RWPE2 (cell line): ENCODE measurements around the gene DDAH1.

Source experiments
- ATAC-seq: fragments of 200-7000 bp; cut with Tn5 transposase; 3 replicates; pipeline ENCODE4 v1.9.1; 2021; ENCODE audit warnings: low read depth
- DNase-seq: peaks from one replicate; pipeline ENCODE4 v3.0.0-alpha.2; 2020; ENCODE audit warnings: low spot score
- H3K27ac ChIP-seq: fragments of 450-650 bp; 2 replicates; pipeline ENCODE4 v1.5.1; 2017; ENCODE audit warnings: mild to moderate bottlenecking; ENCODE audit not compliant: poor library complexity, severe bottlenecking
- H3K27me3 ChIP-seq: fragments of 250-450 bp; sonication (Bioruptor Pico); 2 replicates; pipeline ENCODE4 v1.5.1; 2021; ENCODE audit warnings: mild to moderate bottlenecking, moderate library complexity; ENCODE audit not compliant: insufficient read depth, poor library complexity, severe bottlenecking
- H3K36me3 ChIP-seq: fragments of 250-450 bp; sonication (Bioruptor Pico); 2 replicates; pipeline ENCODE4 v1.5.1; 2020; ENCODE audit warnings: low read depth, mild to moderate bottlenecking, moderate library complexity
- H3K4me1 ChIP-seq: fragments of 250-450 bp; sonication (Bioruptor Pico); 2 replicates; pipeline ENCODE4 v1.5.1; 2021; ENCODE audit warnings: mild to moderate bottlenecking, moderate library complexity; ENCODE audit not compliant: insufficient read depth, poor library complexity, severe bottlenecking
- H3K4me3 ChIP-seq: fragments of 250-450 bp; sonication (Bioruptor Pico); 2 replicates; pipeline ENCODE4 v1.5.1; 2021; ENCODE audit warnings: mild to moderate bottlenecking, moderate library complexity; ENCODE audit not compliant: severe bottlenecking
- H3K9me3 ChIP-seq: fragments of 250-450 bp; sonication (Bioruptor Pico); 2 replicates; pipeline ENCODE4 v1.5.1; 2021; ENCODE audit warnings: mild to moderate bottlenecking, moderate library complexity; ENCODE audit not compliant: severe bottlenecking
- CTCF ChIP-seq: fragments of 450-650 bp; IDR thresholded peaks from one replicate; pipeline ENCODE4 v1.5.1; 2017; ENCODE audit warnings: mild to moderate bottlenecking, moderate library complexity; ENCODE audit not compliant: poor library complexity, severe bottlenecking

The DDAH1 gene

GRCh38 chr1:85501355-85501898 is 36.5 kb upstream of the DDAH1 start:
- ATAC-seq (no peak), DNase-seq (no peak)
- no peaks in the 10 kb centered on the region for H3K36me3 ChIP-seq
- no peaks in the 10 kb centered on the region for H3K27me3 ChIP-seq
- H3K27ac ChIP-seq, result no peak overlapping the region
- no peak overlapping the region for H3K4me3 ChIP-seq
- no peak for TF ChIP-seq CTCF
- no peaks in the 10 kb centered on the region for H3K9me3 ChIP-seq
- H3K4me1 ChIP-seq, result peaks cover 3% of the 10 kb centered on the region

- Histone ChIP-seq H3K9me3 (no peaks in the 10 kb centered on the region), H3K4me3 (no peak overlapping the region), H3K27me3 (no peaks in the 10 kb centered on the region), H3K36me3 (no peaks in the 10 kb centered on the region), H3K27ac (peak overlapping the region; percentile 81), H3K4me1 (peaks cover 19% of the 10 kb centered on the region)
- no peak for TF ChIP-seq CTCF
- ATAC-seq (no peak), DNase-seq (no peak)
Measured at GRCh38 chr1:85496941-85497582, 32.1 kb upstream of the DDAH1 start.

DNA sequence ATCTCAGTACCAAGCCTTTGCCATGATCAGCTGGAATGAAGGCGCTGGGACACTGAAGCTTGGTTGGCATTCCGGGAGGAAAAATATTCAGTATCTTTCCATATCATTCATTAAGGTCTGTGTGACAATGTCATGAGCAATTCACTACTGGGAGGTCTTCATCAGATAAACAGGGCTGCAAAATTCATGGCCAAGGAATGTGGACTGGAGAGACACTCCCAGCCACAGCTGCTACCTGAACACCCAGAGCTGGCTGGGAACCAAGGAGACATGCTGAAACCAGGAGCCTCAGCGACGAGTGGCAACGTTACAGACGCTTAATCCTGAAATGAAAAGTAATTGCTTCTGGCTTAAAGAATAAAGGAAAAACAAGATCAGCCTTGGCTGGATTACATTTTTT is 30.6 kb upstream of the DDAH1 start:
- peak; percentile 95 for ATAC-seq
- Histone ChIP-seq H3K4me1 (peaks cover 19% of the 10 kb centered on the region), H3K27ac (peak overlapping the region; percentile 81), H3K9me3 (no peaks in the 10 kb centered on the region), H3K4me3 (no peak overlapping the region), H3K36me3 (no peaks in the 10 kb centered on the region), H3K27me3 (no peaks in the 10 kb centered on the region)
- no peak for TF ChIP-seq CTCF
- peak; percentile 91 for DNase-seq

GRCh38 chr1:85494904-85495266 is 29.9 kb upstream of the DDAH1 start:
- DNase-seq (peak; percentile 70), ATAC-seq (peak; percentile 67)
- no peak overlapping the region for H3K4me3 ChIP-seq
- no peaks in the 10 kb centered on the region for H3K9me3 ChIP-seq
- peaks cover 19% of the 10 kb centered on the region for H3K4me1 ChIP-seq
- TF ChIP-seq CTCF, result peak; percentile 82
- H3K27me3 ChIP-seq, result no peaks in the 10 kb centered on the region
- peak overlapping the region; percentile 81 for H3K27ac ChIP-seq
- H3K36me3 ChIP-seq, result no peaks in the 10 kb centered on the region

DNA sequence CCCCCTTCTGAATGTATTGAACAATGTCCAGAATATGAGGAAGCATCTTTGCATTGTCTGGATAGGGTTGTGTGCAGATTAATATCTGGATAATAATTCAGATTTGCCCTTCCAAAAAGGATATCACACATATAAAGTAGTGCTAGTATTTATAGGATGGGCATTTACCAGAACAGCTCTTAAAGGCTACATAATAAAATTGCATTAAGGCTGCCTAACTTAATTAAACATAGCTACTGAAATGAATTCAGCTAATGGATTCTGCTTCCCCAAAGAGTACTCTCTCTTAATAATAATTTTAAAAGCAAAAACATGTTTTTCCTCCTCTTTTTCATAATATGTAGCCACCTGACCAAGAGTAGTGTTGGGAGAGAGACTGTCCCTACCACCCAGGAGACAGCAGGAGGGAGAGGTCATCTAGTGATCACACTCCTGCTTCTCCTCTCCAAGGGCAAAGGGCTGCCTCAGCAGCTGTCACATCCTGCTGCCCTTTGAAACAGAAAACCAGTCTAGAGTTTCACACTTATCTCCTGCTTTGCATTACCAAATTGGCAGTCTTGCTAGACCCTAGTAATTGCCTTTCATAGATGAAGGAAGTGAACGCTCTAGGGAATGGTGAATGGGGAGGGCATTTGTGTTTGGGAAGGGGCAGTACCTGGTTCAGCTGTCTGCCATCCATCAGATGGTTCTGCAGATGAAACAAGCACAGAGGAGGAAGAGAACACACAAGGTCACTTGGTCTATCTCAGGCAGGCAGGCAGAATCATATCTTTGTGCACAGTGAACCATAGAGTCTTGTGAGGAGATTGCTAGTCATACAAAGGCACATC is 29.3 kb upstream of the DDAH1 start:
- peaks cover 19% of the 10 kb centered on the region for H3K4me1 ChIP-seq
- peak overlapping the region; percentile 81 for H3K27ac ChIP-seq
- ATAC-seq, result no peak

More for the DNA sequence above, 29.3 kb upstream of the DDAH1 start:
- TF ChIP-seq CTCF, result no peak
- Histone ChIP-seq H3K9me3 (no peaks in the 10 kb centered on the region), H3K36me3 (no peaks in the 10 kb centered on the region), H3K27me3 (no peaks in the 10 kb centered on the region), H3K4me3 (no peak overlapping the region)
- DNase-seq, result no peak
